HTERT RPE-1 (cell line): ENCODE data around the gene HIVEP3.

Experiments
- in situ Hi-C: fragments of 300-500 bp; cut with MboI; formaldehyde crosslinking; loops from 4 replicates; pipeline ENCODE4 v1.14.3; 2020; ENCODE audit warnings: low sequenced_read_pairs

HIVEP3 gene

GRCh38 chr1:41875487-41875886, 43.2 kb downstream of the HIVEP3 start:
- in situ Hi-C loops = no loop called here

GRCh38 chr1:41874903-41875411, 43.8 kb downstream of the HIVEP3 start:
- in situ Hi-C loops = no loop called here

GRCh38 chr1:41874151-41874719, 44.5 kb downstream of the HIVEP3 start:
- in situ Hi-C loops = no loop called here

- in situ Hi-C loops = no loop called here
These were observed 46.6 kb downstream of the HIVEP3 start for GRCh38 chr1:41872074-41872473.

- in situ Hi-C loops = no loop called here
These were observed 48.6 kb downstream of the HIVEP3 start for GRCh38 chr1:41870076-41870562.

GRCh38 chr1:41868241-41868998, 50.3 kb downstream of the HIVEP3 start:
- in situ Hi-C loops = no loop called here

GRCh38 chr1:41866285-41866684, 52.4 kb downstream of the HIVEP3 start:
- in situ Hi-C loops = no loop called here

- in situ Hi-C loops = no loop called here
These were observed 54.2 kb downstream of the HIVEP3 start for GRCh38 chr1:41864471-41865040.

- in situ Hi-C loops = no loop called here
These were observed 55.0 kb downstream of the HIVEP3 start for GRCh38 chr1:41863718-41864117.

GRCh38 chr1:41862384-41863221, 56.1 kb downstream of the HIVEP3 start:
- in situ Hi-C loops = no loop called here

GRCh38 chr1:41861535-41862383, 57.0 kb downstream of the HIVEP3 start:
- in situ Hi-C loops = no loop called here

GRCh38 chr1:41860771-41861170, 58.0 kb downstream of the HIVEP3 start:
- in situ Hi-C loops = no loop called here

- in situ Hi-C loops = no loop called here
These were observed 58.5 kb downstream of the HIVEP3 start for GRCh38 chr1:41860214-41860613.

GRCh38 chr1:41859686-41860085, 59.0 kb downstream of the HIVEP3 start:
- in situ Hi-C loops = no loop called here

- in situ Hi-C loops = no loop called here
These were observed 61.8 kb downstream of the HIVEP3 start for GRCh38 chr1:41856944-41857285.

- in situ Hi-C loops = no loop called here
These were observed 62.4 kb downstream of the HIVEP3 start for GRCh38 chr1:41856151-41856943.

- in situ Hi-C loops = no loop called here
These were observed 63.0 kb downstream of the HIVEP3 start for GRCh38 chr1:41855713-41856112.

GRCh38 chr1:41853907-41854306, 64.8 kb downstream of the HIVEP3 start:
- in situ Hi-C loops = no loop called here

- in situ Hi-C loops = no loop called here
These were observed 66.6 kb downstream of the HIVEP3 start for GRCh38 chr1:41852091-41852490.
